HCT116 (cell line): ENCODE measurements around the gene DENND4C. TPM values are rescaled to one million over a fixed set of nuclear protein-coding genes. Genes with fewer than 3 reads are reported as not detected.

Experiments used
- ATAC-seq: fragments of 200-7000 bp; cut with Tn5 transposase; 2 replicates; pipeline ENCODE4 v1.9.1; 2020; ENCODE audit warnings: mild to moderate bottlenecking, moderate library complexity
- BruUV-seq: library from RNA; stranded (reverse); fragments of 400-500 nt; replicated peaks from 2 replicates; lab custom pipeline; 2021; lab: Mats Ljungman, UMichigan
- CTCF ChIA-PET: fragments of 300-600 bp; sonication (Branson Sonifier 250); formaldehyde crosslinking; loops from one replicate; lab custom pipeline; 2021; ENCODE audit warnings: antibody characterized with exemption; lab: Charles Lee
- POLR2A ChIA-PET: fragments of 300-600, 350-600 bp; sonication (Branson Sonifier 250); formaldehyde crosslinking; loops from one replicate; lab custom pipeline; 2021; ENCODE audit warnings: antibody characterized with exemption; lab: Charles Lee
- RAD21 ChIA-PET, 2 experiments: fragments of 300-600 bp; sonication (Branson Sonifier 250); formaldehyde crosslinking; loops; one replicate each; lab custom pipeline; 2023; ENCODE audit warnings: low total read pairs in 2 of 2; ENCODE audit not compliant: uncharacterized antibody in 2 of 2, unreplicated experiment in 2 of 2, low non-redundant PET in 1 of 2; lab: Charles Lee
- DNase-seq: peaks from one replicate; pipeline ENCODE4 v3.0.0-alpha.2; 2010; ENCODE audit warnings: low read depth, low spot score
- H2AFZ ChIP-seq: fragments of 200-600 bp; shearing (Covaris generic), sonication (generic); 2 replicates; pipeline ENCODE4 v1.6.1; 2017; ENCODE audit warnings: low read depth, mixed run types, mixed read lengths, antibody characterized with exemption, low read length; ENCODE audit not compliant: poor library complexity, severe bottlenecking
- H3K27ac ChIP-seq: 2 replicates; pipeline ENCODE4 v1.5.1; 2012; ENCODE audit warnings: low read depth, low read length
- H3K27me3 ChIP-seq: fragments of 200-600 bp; sonication (generic); 2 replicates; pipeline ENCODE4 v1.6.1; 2016; ENCODE audit warnings: mixed run types, low read length, mixed read lengths; ENCODE audit not compliant: insufficient read depth
- H3K36me3 ChIP-seq, 2 experiments: fragments of 200-500 bp in 1 of 2; fragments of 200-600 bp in 1 of 2; sonication (Bioruptor generic) in 1 of 2; sonication (generic) in 1 of 2; 2 replicates each; pipeline versions ENCODE4 v1.5.1 to v1.6.1; 2014 to 2016; ENCODE audit warnings: low read length in 2 of 2, inconsistent platforms in 1 of 2, mixed read lengths in 1 of 2, mixed run types in 1 of 2; ENCODE audit not compliant: insufficient read depth in 2 of 2, control insufficient read depth in 1 of 2
- H3K4me1 ChIP-seq, 2 experiments: fragments of 200-600 bp in 1 of 2; sonication (generic) in 1 of 2; 2 replicates each; pipeline versions ENCODE4 v1.5.1 to v1.6.1; 2012 to 2017; ENCODE audit warnings: low read length in 2 of 2, inconsistent platforms in 1 of 2, mild to moderate bottlenecking in 1 of 2, mixed read lengths in 1 of 2, mixed run types in 1 of 2, moderate library complexity in 1 of 2; ENCODE audit not compliant: insufficient read depth in 2 of 2, control insufficient read depth in 1 of 2
- H3K4me2 ChIP-seq: fragments of 200-600 bp; sonication (generic); 2 replicates; pipeline ENCODE4 v1.6.1; 2017; ENCODE audit warnings: mixed run types, low read length, mixed read lengths
- H3K4me3 ChIP-seq, 2 experiments: fragments of 200-600 bp in 1 of 2; sonication (generic) in 1 of 2; replicated peaks in 1 of 2; 2 replicates each; pipeline ENCODE4 v1.5.1; 2011 to 2016; ENCODE audit warnings: low read length in 2 of 2, control low read depth in 1 of 2, low read depth in 1 of 2, mild to moderate bottlenecking in 1 of 2, mixed read lengths in 1 of 2, mixed run types in 1 of 2
- H3K79me2 ChIP-seq: fragments of 200-600 bp; sonication (generic); 2 replicates; pipeline ENCODE4 v1.6.1; 2017; ENCODE audit warnings: mild to moderate bottlenecking, mixed run types, low read length, moderate library complexity, mixed read lengths; ENCODE audit not compliant: insufficient read depth
- H3K9ac ChIP-seq: fragments of 200-600 bp; sonication (generic); 2 replicates; pipeline ENCODE4 v1.6.1; 2016; ENCODE audit warnings: low read length, mixed read lengths
- H3K9me2 ChIP-seq: fragments of 200-600 bp; sonication (generic), shearing (Covaris generic); 2 replicates; pipeline ENCODE4 v1.6.1; 2017; ENCODE audit warnings: mixed run types, mild to moderate bottlenecking, moderate library complexity; ENCODE audit not compliant: insufficient read depth
- H3K9me3 ChIP-seq, 2 experiments: fragments of 200-500 bp in 1 of 2; fragments of 200-600 bp in 1 of 2; sonication (Bioruptor generic) in 1 of 2; sonication (generic) in 1 of 2; 2 replicates each; pipeline ENCODE4 v1.6.1; 2014 to 2017; ENCODE audit warnings: low read length in 2 of 2, mixed read lengths in 2 of 2, inconsistent platforms in 1 of 2, low read depth in 1 of 2, mild to moderate bottlenecking in 1 of 2, mixed run types in 1 of 2, moderate library complexity in 1 of 2; ENCODE audit not compliant: control insufficient read depth in 1 of 2, insufficient read depth in 1 of 2
- H4K20me1 ChIP-seq: fragments of 200-600 bp; sonication (generic), shearing (Covaris generic); 2 replicates; pipeline ENCODE4 v1.6.1; 2017; ENCODE audit warnings: mixed run types, mild to moderate bottlenecking, moderate library complexity; ENCODE audit not compliant: insufficient read depth
- CEBPB ChIP-seq: IDR thresholded peaks from 2 replicates; pipeline ENCODE4 v1.6.1; 2012; ENCODE audit warnings: low read depth
- CTCF ChIP-seq, 3 experiments: fragments of 200-600 bp in 1 of 3; sonication (generic) in 1 of 3; IDR thresholded peaks in 2 of 3; conservative IDR thresholded peaks in 1 of 3; 2 replicates each; pipeline ENCODE4 v1.5.1; 2012 to 2017; ENCODE audit warnings: low read depth in 2 of 3, low read length in 2 of 3, antibody characterized with exemption in 1 of 3, borderline replicate concordance in 1 of 3, control low read depth in 1 of 3, mild to moderate bottlenecking in 1 of 3, mixed read lengths in 1 of 3, mixed run types in 1 of 3, moderate library complexity in 1 of 3; ENCODE audit not compliant: insufficient read depth in 1 of 3
- ELF1 ChIP-seq: IDR thresholded peaks from 2 replicates; pipeline ENCODE4 v1.6.1; 2012; ENCODE audit warnings: low read depth, borderline replicate concordance
- EZH2phosphoT487 ChIP-seq: fragments of 200-600 bp; IDR thresholded peaks from 2 replicates; pipeline ENCODE4 v1.6.1; 2018; ENCODE audit warnings: antibody characterized with exemption, borderline replicate concordance
- POLR2AphosphoS5 ChIP-seq: IDR thresholded peaks from 2 replicates; pipeline ENCODE4 v1.6.1; 2011; ENCODE audit warnings: mild to moderate bottlenecking, low read depth, low read length, moderate library complexity
- RAD21 ChIP-seq: IDR thresholded peaks from 2 replicates; pipeline ENCODE4 v1.6.1; 2012; ENCODE audit warnings: low read depth, mild to moderate bottlenecking
- SIN3A ChIP-seq: IDR thresholded peaks from 2 replicates; pipeline ENCODE4 v1.6.1; 2012; ENCODE audit warnings: low read depth
- SP1 ChIP-seq: IDR thresholded peaks from 2 replicates; pipeline ENCODE4 v1.6.1; 2012; ENCODE audit warnings: low read depth
- TCF7L2 ChIP-seq: IDR thresholded peaks from 2 replicates; pipeline ENCODE4 v1.7.0; 2011; ENCODE audit warnings: borderline replicate concordance, inconsistent platforms; ENCODE audit not compliant: insufficient read depth, insufficient read length; ENCODE audit errors: extremely low read depth
- ZBTB33 ChIP-seq: IDR thresholded peaks from 2 replicates; pipeline ENCODE4 v1.6.1; 2011; ENCODE audit warnings: mild to moderate bottlenecking, low read length, moderate library complexity; ENCODE audit not compliant: insufficient replicate concordance; ENCODE audit errors: extremely low read depth
- intact Hi-C: fragments of 100-400 bp; cut with micrococcal nuclease; formaldehyde crosslinking; loops from 2 replicates; pipeline ENCODE4 v1.10.0; 2022
- total RNA-seq: library from RNA; stranded (reverse); gene quantifications from one replicate; pipeline ENCODE4 v1.2.1, GENCODE V29; 2021; ENCODE audit not compliant: unreplicated experiment

Gene DENND4C
- total RNA-seq, 1 experiment from 2014 or later = 20.9 TPM

- Histone ChIP-seq H3K27me3 (no peaks in the 10 kb centered on the region), H3K4me1 (no peaks in the 10 kb centered on the region), H3K27ac (no peak overlapping the region), H3K36me3 (peaks cover 27 to 36% of the 10 kb centered on the region in 2 experiments; a peak in 3 of 4 replicates), H3K4me3 (no peak overlapping the region), H2AFZ (no peak overlapping the region), H4K20me1 (peaks cover 12% of the 10 kb centered on the region), H3K79me2 (peaks cover 8% of the 10 kb centered on the region), H3K9me3 (no peaks in the 10 kb centered on the region), H3K4me2 (no peak overlapping the region), H3K9me2 (no peaks in the 10 kb centered on the region), H3K9ac (no peak overlapping the region)
- DNase-seq (no peak), ATAC-seq (0 out of 2 replicates have a peak, but pooled peaks have one; percentile 12)
- TF ChIP-seq CEBPB (no peak), RAD21 (no peak), CTCF (IDR thresholded peaks at IDR 0.05 in 2 of 3, conservative IDR thresholded peaks at IDR 0.05 in 1 of 3; ENCODE audit: borderline replicate concordance in 1 of 3, insufficient read depth in 1 of 3, low read depth in 2 of 3, low read length in 2 of 3) (no peak), SP1 (no peak), SIN3A (no peak), EZH2phosphoT487 (no peak), ELF1 (no peak)
- no TSS peak for BruUV-seq
- ChIA-PET RAD21 (no interaction called here), CTCF (no interaction called here), POLR2A (interaction anchor here (1.1 kb wide), 1 partner anchor 24 kb away, joined by 3 read pairs; no protein-coding TSS in a partner anchor)
- intact Hi-C loops = loop anchor here (5.0 kb wide), 1 partner anchor 85 kb away; no protein-coding TSS in a partner anchor
These were observed 142.1 kb downstream of the DENND4C start for GRCh38 chr9:19372567-19372966.

- no peak for DNase-seq
- Histone ChIP-seq H3K36me3 (peaks cover 37 to 45% of the 10 kb centered on the region in 2 experiments; a peak in 3 of 4 replicates), H3K4me2 (no peak overlapping the region), H3K4me3 (no peak overlapping the region), H3K9ac (no peak overlapping the region), H3K4me1 (peaks cover under 1 to 5% of the 10 kb centered on the region in 2 experiments; a peak in 2 of 4 replicates), H3K27ac (no peak overlapping the region), H4K20me1 (peaks cover 21% of the 10 kb centered on the region), H3K9me3 (no peaks in the 10 kb centered on the region), H3K79me2 (peaks cover 18% of the 10 kb centered on the region), H2AFZ (no peak overlapping the region), H3K27me3 (no peaks in the 10 kb centered on the region), H3K9me2 (no peaks in the 10 kb centered on the region)
- intact Hi-C loops = loop anchor here (5.0 kb wide), 1 partner anchor 84 kb away; no protein-coding TSS in a partner anchor
- POLR2A ChIA-PET = no interaction called here
- RAD21 ChIA-PET = no interaction called here
- no peak for ATAC-seq
- no peak for TF ChIP-seq ZBTB33
- TF ChIP-seq POLR2AphosphoS5 = no peak
- no peak for TF ChIP-seq SIN3A
- no peak for TF ChIP-seq TCF7L2
- no peak for TF ChIP-seq CTCF (IDR thresholded peaks at IDR 0.05 in 2 of 3, conservative IDR thresholded peaks at IDR 0.05 in 1 of 3; ENCODE audit: borderline replicate concordance in 1 of 3, insufficient read depth in 1 of 3, low read depth in 2 of 3, low read length in 2 of 3)
- CTCF ChIA-PET = no interaction called here
- BruUV-seq = no TSS peak
These were observed 143.0 kb downstream of the DENND4C start for GRCh38 chr9:19373527-19373926.
